Posterior cingulate gyrus (tissue), 11 donors: Measurements from ENCODE around the gene SAMM50.
A peak's percentile ranks its signal among the peaks of the same experiment; 100 is the strongest.
"Not testable (repeated sequence)": the region's sequence is repeated elsewhere in the genome, so short reads cannot be mapped to it uniquely, and the experiment has no call there.

Experiments
- DNase-seq, 10 donors: peaks; one replicate each; pipeline versions ENCODE4 v3.0.0 to v3.0.0-alpha.2; 2020 to 2021; ENCODE audit warnings: mixed read lengths in 3 of 10
- intact Hi-C: fragments of 100-400 bp; cut with DNase I; formaldehyde crosslinking; loops from one replicate; pipeline ENCODE4 v1.15.1; 2023

Gene SAMM50

DNA sequence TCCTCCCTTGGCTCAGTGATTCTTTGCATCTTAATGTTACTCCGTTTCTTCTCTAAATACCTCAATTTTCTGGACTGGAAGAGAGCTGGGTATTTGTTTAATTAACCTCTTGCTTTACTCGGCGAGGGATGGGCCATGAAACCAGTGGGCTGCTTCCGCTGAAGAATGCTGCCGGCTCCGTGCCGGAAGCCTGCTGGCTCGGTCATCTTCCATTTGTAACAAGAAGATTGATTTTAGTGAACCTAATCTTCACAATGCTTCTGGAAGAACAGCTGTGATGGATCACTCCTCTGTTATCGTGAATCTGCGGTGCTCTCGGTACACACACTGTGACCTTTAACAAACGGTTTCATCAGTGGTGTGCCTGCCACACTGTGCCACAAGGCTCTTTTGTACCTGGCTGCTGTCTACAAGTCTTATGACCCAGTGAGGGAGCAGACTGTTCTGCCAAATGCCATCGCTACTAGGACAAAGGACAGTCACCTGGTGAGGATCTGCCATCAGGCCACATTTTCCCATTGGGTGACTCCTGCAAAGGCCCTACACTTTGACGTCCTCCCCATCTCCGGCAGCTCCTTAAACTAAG is 43.5 kb downstream of the SAMM50 start:
- peak in 1 of 10 donors; percentile 39 for DNase-seq
- intact Hi-C loops, result no loop called here

DNA sequence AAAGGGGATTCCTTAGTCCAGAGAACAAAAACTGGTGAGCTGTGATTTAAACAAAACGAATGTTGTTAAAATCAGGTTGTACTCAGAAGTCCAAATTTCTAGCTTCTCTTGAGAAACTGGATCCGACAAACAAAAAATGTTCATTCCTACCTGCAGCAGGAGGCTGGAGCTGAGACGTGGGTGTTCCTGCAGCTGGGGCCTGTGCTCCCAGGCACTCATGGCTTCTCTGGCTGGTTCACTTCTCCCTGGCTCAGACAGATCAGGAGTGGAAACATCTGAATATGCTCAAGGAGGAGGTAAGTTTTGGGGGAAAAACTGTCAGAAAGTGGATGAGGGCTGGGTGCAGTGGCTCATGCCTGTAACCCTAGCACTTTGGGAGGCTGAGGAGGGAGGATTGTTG is 44.1 kb downstream of the SAMM50 start:
- intact Hi-C loops, result no loop called here
- DNase-seq, result peak in 1 of 10 donors; percentile 60

DNA sequence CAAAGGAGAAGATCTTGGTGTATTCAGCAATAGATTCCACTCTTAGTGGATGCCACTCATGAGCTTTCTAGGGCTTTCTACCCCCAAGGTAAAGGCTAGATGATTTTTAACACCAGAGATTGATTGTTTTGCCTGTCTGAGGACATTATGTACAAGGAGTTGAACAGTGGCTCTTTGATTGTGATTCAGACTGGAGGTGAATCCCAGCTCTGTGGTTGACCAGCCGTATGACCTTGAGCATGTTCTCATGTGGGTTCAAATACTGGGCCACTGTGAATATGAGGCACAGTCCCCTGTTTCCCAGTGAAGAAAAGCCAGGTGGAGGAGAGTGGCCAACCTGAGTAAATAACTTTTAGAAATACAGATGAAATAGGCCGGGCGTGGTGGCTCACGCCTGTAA is 44.9 kb downstream of the SAMM50 start:
- intact Hi-C loops, result no loop called here

DNA sequence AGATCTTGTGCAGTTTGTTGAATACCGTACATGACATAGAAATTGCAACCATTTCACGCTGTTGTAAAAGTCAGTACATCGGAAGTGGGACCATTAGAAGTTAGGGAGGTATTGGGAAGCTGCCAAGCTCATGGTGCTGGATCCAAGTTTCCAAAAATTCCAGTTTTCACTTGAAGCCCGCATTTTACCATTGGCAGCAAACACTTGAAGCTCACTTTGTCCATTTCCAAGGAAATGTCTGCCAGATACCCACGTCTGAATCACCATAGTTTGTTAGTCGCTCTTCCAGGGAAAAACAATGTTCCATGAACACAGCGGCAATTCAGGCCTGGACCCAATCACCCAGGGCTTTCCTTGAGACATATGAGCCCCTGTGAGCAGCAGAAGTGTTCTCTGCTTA is 46.3 kb downstream of the SAMM50 start:
- DNase-seq, result peak in 1 of 10 donors; percentile 26
- intact Hi-C loops, result no loop called here

More for the DNA sequence above, 44.9 kb downstream of the SAMM50 start:
- DNase-seq, result peak in 1 of 10 donors; percentile 15

DNA sequence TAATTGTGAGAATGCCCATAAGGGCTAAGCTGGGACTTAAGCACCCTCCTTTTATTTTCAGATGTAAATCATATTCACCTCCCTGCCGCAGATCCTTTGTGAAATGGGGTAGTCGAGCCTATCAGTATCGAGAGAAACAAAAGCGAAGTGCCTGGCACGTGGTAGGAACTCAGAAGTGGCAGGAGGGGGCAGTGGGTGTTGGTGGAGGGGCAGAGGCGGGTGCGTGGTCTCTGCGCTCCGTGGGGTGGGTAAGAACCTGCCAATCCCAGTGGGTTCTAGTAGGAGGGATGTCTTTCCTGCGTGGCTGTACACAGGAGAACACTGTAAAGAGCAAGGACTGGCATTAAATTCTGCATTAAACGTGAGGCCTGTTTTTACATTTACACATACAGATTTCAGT is 47.1 kb downstream of the SAMM50 start:
- DNase-seq, result peak in 1 of 10 donors; percentile 33
- intact Hi-C loops, result no loop called here

DNA sequence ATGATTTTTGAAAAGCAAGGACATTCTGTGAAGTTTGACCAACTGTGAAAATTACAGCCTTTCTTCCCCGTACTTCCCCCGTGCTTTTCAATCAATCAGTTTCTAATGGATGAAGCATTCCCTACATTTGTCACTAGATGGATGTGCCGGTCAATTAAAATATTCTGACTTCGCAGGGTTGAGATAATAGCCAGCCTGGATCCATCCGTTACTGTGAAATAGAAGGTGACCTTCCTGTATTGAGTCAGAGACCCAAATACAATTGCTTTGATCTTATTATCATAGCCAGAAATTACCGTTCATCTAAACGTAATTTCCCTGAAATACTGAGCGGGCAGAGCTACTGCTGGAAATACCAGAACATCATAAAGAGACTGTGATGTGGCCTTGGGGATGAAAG is 47.8 kb downstream of the SAMM50 start:
- peak in 1 of 10 donors; percentile 2 for DNase-seq
- intact Hi-C loops, result no loop called here

DNA sequence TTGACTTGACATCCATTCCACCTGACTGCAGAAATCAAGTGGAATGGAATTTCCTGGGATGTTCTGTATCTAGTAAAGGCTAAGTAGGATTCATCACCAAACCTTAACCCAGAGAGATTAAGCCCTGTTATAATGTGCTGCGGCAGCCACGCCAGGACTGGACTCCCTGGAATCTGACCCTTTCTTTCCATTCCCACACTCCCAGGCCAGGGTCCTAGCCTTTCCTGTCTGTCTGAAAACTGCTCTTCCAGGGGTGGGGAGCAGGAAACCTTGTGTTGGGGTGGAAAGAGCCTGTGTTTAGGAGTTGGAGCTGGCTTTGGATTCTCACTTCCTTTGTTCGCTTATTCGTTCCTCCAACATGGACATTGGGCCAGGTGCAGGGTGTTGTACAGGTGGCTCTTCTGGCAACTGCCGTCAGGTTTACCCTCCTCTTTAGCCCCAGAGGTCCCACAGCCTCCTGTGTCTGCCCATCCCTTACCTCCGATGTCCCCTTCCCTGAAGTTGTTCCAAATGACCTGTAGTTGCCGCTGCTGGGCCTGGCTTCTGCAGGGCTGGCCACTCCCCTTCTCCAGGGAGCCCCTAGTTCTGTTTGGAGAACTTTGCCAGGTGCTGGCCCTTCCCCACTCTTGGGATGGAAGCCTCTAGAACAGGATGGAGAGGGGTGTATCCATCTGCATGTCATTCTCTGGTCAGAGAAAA is 48.3 kb downstream of the SAMM50 start:
- DNase-seq, result peak in 1 of 10 donors; percentile 57
- intact Hi-C loops, result no loop called here

DNA sequence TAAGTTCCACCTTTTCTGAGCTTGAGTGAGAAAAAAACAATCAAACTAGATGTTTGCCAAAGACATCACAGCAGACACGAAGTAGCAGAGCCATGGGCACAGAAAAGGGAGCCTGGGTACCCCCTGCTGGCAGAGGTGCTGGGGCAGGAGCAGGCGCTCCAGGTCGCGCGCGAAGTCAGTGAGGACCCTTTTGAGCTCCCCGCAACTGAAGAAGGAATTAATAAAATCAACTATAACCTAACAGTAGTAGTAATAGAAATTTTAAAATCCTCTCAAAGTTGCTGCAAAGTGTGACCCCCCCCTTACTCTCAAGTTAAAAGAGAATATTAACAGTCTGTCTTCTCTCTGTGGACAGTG is 48.8 kb downstream of the SAMM50 start:
- DNase-seq, result peak in 1 of 10 donors; percentile 52
- intact Hi-C loops, result no loop called here

DNA sequence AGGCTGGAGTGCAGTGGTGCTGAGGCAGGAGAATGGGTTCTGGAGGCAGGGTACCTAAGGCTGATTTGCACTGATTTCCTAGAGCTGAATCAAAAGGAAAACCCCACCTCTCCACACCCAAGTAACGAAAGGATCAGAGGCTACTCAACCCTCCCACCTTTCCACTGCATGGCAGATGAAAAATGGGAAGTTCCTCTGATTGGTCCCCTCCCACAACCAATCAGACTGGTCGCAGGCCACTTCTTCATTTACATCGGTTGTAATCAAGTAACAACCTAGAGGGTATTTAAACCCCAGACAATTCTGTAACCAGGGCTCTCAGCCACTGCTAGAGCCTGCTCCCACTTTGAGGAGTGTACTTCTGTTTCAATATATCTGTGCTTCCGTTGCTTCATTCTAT is 50.3 kb downstream of the SAMM50 start:
- intact Hi-C loops, result no loop called here
- peak in 1 of 10 donors; percentile 12 for DNase-seq

DNA sequence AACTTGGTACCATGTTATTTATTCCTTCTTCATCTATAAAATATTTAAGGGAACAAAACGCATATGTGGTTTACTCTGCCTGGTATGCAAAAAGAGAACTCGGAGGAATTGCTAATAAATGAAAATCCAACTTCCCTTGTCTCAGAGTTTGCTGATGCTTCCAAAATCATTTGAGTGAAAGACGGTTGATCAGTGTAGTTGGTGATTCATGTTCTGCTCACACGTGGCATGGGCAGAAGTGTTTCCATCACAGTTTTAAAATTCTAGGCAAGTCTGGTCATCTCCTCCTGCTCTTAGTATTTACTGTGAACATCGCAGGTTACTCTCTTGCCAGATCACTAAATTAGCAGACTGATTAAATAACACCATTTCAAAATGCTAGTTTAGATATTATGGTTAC is 56.9 kb downstream of the SAMM50 start:
- intact Hi-C loops, result no loop called here
- DNase-seq, result no peak

DNA sequence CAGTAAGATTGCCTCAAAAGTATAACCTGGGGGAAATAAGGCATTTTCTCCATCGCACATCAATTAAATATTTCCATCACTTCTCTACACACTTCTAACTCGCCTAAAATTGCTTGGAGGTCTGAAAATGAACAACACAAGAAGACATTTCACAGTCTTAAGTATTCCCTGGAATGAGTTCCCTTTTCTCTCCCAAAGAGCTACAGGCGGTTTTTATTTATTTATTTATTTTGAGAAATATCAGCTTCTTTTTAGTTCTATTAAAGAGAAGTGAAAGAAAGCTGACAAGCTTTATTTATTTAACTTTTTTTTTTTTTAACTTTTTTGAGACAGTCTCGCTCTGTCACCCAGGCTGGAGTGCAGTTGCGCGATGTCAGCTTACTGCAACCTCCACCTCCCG is 57.3 kb downstream of the SAMM50 start:
- DNase-seq, result no peak
- intact Hi-C loops, result no loop called here

DNA sequence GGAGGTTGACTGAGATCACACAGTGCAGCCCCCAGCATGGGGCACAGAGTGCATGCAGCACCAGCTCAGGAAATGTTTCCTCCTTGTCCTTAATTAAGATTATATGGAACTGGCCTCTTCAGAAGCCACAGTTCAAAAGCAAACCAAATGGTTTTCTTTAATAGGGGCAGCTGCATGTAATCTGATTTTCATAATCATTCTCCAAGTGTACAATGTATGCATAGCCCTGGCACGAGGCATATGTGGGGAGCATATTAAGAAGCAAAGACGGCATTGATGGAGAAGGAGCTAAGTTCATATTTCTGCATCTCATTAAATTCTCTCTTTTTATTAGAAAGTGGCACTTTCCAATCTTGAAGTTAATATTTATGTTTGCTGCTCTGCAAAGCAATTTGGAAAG is 59.0 kb downstream of the SAMM50 start:
- DNase-seq, result peak in 1 of 10 donors; percentile 17
- intact Hi-C loops, result no loop called here

DNA sequence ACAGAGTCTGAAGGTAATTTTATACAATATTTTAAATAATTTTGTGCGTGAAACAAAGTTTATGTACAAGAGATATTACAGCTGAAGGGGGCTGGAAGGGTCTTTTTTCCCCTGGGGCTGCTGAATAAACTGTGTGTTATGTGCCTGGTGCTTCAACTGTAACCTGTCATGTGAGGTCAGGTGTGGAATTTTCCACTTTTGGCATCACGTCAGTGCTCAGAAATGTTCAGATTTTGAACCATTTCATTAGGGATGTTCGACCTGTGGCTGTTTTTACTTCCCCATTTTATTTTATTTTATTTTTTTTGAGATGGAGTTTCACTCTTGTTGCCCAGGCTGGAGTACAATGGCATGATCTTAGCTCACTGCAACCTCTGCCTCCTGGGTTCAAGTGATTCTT is 61.3 kb downstream of the SAMM50 start:
- intact Hi-C loops, DNase-seq: not testable (repeated sequence)

DNA sequence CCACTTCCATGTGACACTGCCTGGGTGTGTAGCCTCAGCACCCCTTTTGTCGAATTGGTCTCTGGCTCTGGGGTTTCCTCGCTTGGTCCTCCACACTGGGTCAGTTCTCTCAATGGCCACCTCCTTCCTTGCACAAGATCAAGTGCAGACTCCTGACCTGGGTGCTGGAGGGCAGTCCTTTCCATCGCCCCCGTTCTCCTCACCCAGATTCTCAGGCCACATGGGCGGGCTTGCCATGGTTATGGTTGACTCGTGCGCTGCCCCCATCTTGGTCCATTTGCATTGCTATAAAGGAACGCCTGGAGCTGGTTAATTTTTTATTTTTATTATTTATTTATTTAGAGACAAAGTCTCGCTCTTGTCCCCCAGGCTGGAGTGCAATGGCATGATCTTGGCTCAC is 63.4 kb downstream of the SAMM50 start:
- intact Hi-C loops, result no loop called here
- DNase-seq, result peak in 1 of 10 donors; percentile 68

DNA sequence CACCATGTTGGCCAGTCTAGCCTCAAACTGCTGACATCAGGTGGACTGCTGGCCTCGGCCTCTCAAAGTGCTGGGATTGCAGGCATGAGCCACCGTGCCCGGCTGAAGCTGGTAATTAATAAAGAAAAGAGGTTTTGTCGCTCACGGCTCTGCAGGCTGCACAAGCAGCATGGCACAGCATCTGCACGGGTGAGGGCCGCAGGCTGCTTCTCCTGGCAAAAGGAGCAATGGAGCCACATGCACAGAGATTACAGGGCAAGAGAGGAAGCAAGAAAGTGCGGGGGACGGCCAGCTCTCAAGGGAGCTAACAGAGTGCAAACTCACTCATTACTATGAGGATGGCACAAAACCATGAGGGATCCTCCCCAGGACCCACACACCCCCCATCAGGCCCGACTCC is 64.2 kb downstream of the SAMM50 start:
- peak in 1 of 10 donors; percentile 55 for DNase-seq
- intact Hi-C loops, result no loop called here

DNA sequence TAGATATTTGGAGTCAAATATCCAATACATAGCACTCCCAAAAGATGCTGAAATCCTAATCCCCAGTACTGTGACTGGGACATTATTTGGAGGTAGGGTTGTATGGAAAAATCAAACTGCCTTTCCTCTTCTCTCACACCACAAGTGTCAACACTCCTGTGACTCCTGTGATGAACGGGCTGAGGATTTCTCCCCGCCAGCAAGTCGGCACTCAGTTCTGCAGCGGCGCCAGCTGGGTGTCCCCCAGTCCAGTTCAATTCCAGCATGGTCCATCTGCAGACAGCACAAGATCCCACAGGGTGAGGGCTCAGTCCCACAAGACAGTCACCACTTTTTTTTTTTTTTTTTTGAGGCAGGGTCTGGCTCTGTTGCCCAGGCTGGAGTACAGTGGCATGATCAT is 64.6 kb downstream of the SAMM50 start:
- peak in 1 of 10 donors; percentile 59 for DNase-seq
- intact Hi-C loops, result no loop called here

DNA sequence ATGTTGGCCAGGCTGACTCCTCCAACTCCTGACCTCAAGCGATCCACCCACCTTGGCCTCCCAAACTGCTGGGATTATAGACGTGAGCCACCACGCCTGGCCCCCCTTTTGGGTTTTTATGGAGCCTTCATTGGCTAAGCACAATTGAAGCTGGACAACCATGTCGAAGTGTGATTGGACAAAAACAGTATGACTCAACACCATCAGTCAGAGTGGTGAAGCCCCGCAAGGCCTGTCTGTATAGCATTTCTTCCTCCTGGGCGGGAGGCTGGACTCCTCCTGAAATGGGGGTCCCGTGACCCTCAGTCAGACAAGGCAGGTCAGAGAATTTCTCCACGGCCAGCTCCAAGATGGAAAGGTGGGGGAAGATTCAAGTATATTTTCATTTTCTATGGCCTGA is 65.7 kb downstream of the SAMM50 start:
- DNase-seq, result peak in 1 of 10 donors; percentile 40
- intact Hi-C loops, result no loop called here

DNA sequence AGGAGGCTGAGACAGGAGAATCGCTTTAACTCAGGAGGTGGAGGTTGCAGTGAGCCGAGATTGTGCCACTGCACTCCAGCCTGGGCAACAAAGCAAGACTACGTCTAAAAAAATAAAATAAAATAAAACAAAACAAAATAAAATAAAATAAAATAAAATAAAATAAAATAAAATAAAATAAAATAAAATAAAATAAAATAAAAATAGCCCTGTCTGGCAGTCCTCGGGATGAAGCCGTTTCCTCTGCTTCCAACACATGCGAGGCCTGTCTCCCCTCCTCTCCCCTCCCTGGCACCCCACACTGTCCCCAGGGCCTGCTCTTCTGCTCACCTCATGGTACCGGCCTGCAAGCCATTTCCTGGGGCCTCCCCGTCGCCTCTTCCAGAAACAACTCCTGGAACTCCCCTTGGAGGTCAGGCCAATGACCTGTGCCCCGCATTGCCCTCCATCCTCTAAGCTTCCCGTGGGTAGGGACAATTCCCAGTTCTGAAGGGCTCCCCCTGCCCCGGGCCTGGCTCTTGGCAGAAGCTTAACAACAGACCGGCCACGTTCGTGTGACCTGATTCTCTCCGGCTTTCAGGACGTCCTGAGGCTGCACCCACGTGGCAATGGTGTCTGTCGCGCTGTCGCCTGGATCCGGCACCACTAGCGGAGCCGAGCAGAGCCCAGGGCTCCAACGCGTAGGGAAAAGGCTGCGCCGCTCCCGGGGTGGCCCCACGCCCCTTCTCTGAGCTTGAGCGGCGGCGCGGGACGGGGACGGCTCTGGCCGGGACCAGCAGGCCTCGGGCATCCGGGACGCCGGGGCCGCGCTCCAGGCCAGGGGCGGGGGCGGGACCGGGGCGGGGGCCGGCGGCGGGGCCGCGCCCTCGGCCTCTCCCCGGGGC is 68.4 kb downstream of the SAMM50 start:
- intact Hi-C loops, result no loop called here
- peak in 9 of 10 donors; percentile 21 to 90 (median 36) for DNase-seq

DNA sequence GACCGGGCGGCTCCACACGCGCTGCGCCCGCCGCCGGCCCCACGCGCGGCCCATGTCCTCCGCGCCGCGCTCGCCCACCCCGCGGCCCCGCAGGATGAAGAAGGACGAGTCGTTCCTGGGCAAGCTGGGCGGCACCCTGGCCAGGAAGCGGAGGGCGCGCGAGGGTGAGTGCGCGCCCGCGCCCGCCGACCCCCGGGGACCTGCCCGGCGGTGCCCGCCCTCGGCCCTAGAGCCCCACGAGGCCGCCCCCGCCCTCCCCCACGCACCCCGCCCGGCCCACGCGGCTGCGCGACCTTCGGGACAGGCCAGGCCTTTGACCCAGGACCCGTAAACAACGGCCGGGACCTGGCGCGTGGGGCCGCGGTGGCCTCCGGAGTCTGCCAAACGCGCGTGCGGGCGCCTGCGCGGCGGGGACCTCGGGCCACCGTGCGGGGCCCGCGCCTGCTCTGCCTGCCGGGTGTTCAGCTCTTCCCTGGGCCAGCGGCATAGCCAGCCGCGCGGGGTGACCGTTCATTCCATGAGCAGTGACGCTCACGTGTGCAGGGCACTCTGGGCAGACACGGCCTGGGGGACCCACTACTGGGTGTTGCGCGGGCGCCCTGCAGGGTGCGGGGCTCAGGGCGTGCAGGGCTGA is 69.2 kb downstream of the SAMM50 start, which contains the start of gene PARVB:
PARVB (plus strand) TSS at position 15 of the 634 bp plus-strand sequence; CDS start at position 53, 38 bp downstream.
- intact Hi-C loops, result no loop called here
- DNase-seq, result peak in 8 of 10 donors; percentile 21 to 90 (median 46)

DNA sequence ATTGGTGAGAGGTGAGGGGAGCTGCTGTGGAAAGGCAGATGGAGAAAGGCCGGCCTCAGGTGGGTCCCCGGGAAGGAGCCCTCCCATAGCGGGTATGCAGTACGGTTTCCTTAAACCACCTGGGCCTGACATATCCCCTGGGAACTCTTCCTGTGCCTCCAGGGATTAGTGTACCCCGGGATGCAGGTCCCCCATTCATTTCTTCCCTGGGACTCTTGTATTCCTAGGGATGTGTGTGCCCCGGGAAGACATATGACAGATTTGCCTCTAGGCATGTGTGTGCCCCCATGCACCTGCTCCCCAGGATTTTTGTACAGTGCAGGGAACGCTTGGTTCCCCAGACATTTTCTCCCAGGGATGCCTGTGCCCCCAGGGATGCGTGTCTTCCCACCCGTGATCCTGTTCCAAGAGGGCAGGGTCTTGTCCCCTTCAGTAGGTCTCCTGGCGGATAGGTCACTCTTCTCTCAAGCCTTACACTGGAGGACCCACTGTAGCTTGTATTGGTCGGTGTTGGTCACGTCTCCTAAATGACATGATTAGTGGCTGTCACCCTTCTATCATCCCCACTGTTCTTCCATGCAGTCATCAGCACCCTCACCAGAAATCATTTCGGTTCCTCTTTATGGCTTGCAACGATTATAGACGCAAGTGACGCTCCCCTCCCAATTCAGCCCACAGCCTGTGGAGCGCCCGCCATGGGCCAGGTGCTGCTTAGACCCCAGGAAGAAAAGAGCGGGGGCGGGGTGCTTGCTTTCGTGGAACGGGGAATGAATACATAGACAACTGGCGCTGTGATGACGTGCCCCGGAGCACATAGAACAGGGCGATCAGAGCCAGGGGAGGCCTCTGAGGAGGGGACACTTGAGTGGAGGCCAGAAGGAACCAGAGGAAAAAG is 70.2 kb downstream of the SAMM50 start:
- peak in 3 of 10 donors; percentile 69 to 86 (median 72) for DNase-seq
- intact Hi-C loops, result no loop called here
